Cerebellar cortex (tissue), 1 donor: ENCODE data around the gene ADGRG1.

Source experiments
- DNase-seq: peaks from one replicate; pipeline ENCODE4 v3.0.0-alpha.2; 2015; ENCODE audit warnings: low spot score

ADGRG1 gene

DNA sequence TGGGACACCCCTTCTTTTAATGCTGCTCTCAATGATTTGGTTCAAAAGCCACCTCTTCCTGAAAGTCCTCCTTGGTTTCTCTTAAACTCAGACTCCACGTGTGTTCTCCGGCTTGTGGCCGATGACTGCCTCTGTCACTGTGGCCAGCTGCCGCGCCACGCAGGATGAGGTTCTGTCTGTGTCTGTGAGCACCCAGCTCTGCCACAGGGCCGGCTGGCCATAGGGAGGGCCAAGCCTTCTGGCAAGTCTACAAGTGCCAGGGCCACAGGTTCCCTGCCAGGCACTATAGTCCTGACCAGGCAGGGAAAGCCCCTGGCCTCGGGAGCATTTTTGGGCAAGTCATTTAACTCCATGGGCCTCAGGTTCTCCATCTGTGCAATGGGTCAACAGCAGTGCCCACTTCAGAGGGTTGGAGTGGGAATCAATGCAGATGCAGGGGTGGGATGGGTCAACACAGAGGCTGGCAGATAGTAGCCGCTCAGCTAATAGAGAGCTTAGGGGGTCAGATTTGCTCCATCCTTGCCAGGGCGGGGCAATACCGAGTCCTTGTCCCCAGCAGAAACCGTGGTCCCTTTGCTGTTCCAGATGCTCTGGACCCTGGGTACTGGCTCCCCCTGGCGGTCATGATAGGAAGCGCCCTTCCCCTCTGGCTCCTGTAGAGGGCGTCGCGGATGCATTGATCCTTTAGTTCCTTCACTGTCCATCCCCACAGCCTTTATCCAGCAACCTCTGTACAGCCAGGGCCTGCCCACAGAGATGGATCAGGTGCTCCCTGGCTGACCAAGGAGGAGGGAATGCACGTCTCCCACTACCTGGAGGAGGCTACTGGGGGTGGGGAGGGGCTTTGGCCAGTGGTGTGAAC is 20.4 kb downstream of the ADGRG1 start:
- peak; percentile 69 for DNase-seq

GRCh38 chr16:57649443-57649751 is 21.0 kb downstream of the ADGRG1 start:
- DNase-seq: no peak

GRCh38 chr16:57649846-57650245 is 21.4 kb downstream of the ADGRG1 start:
- no peak for DNase-seq

GRCh38 chr16:57651344-57652333 is 23.2 kb downstream of the ADGRG1 start:
- no peak for DNase-seq

GRCh38 chr16:57652695-57653471 is 24.5 kb downstream of the ADGRG1 start:
- no peak for DNase-seq

GRCh38 chr16:57653936-57654335 is 25.5 kb downstream of the ADGRG1 start:
- DNase-seq: no peak

DNA sequence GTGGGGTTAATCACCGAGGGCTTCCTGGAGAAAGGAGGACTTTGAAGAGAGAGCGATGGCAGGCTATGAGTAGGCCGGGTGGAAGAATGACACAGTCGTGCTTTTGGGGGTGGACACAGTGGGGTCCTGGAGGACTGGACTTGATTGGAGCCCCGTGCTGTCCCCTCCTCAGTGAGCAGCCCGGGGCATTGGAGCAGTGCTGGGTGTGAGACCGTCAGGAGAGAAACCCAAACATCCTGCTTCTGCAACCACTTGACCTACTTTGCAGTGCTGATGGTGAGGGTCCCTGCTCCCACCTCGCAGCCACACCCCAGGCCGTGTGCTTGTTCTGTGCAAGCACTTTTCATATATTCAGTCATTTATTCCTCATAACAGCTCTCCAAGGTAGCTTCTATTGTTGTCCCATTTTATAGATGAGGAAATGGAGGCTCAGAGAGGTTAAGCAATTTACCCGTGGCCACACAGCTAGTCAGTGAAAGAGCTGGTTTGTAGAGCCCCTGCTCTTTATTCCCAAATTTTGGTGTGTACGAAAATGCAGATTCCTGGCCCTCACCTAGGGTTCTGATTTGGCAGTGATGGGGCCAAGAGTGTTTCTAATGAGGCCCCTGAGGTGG is 28.0 kb downstream of the ADGRG1 start:
- DNase-seq: no peak

GRCh38 chr16:57657228-57657627 is 28.8 kb downstream of the ADGRG1 start:
- DNase-seq: no peak

- DNase-seq: no peak
Measured at GRCh38 chr16:57658130-57658877, 29.9 kb downstream of the ADGRG1 start.

GRCh38 chr16:57658878-57659674 is 30.6 kb downstream of the ADGRG1 start:
- DNase-seq: no peak

DNA sequence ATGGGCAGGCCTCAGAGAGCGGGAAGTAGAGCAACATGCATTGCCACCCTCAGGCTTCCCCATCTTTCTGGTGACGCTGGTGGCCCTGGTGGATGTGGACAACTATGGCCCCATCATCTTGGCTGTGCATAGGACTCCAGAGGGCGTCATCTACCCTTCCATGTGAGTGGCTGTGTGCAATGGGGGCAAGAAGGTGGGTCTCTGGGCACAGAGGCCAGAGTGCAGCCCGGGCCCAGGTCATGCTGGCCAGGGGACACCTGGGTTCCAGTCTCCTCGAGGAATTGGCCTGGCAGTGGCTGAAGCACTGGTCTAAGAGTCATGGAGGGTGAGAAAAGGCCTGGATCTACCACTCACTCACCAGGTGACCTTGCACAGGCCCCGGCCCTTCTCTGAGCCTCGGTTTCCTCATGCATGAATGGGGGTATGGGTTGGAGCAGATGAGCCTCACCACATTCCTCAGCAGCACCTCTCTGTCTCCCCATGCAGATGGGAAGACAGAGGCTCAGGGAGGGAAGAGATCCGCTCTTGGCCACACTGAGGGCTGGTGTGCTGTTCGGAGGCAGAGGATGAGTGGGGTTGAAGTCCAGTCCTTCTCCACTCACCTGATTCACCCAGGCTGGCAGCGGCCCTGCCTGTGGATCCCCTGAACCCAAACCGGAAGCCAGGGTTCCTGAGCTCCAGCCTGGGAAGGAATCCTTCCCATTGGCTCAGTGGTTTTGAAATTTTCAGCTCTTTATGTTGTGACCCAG is 32.5 kb downstream of the ADGRG1 start:
- no peak for DNase-seq

DNA sequence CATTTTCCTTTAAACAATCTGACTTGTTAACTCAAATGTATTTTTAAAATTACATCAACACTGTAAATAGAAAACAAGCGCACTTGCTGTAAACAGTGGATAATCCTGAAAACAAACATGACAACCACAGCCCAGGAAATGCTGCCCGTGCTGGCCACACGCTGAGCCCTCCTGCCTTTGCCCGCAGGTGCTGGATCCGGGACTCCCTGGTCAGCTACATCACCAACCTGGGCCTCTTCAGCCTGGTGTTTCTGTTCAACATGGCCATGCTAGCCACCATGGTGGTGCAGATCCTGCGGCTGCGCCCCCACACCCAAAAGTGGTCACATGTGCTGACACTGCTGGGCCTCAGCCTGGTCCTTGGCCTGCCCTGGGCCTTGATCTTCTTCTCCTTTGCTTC is 33.1 kb downstream of the ADGRG1 start:
- DNase-seq: no peak

GRCh38 chr16:57661936-57662906 is 33.8 kb downstream of the ADGRG1 start:
- no peak for DNase-seq

- no peak for DNase-seq
Measured at GRCh38 chr16:57663436-57663835, 35.0 kb downstream of the ADGRG1 start.

- no peak for DNase-seq
Measured at GRCh38 chr16:57663917-57664661, 35.7 kb downstream of the ADGRG1 start.

DNA sequence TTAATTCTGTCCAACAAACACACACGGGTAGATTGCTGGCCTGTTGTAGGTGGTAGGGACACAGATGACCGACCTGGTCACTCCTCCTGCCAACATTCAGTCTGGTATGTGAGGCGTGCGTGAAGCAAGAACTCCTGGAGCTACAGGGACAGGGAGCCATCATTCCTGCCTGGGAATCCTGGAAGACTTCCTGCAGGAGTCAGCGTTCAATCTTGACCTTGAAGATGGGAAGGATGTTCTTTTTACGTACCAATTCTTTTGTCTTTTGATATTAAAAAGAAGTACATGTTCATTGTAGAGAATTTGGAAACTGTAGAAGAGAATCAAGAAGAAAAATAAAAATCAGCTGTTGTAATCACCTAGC is 36.2 kb downstream of the ADGRG1 start:
- DNase-seq: no peak

- DNase-seq: no peak
Measured at GRCh38 chr16:57665541-57665940, 37.1 kb downstream of the ADGRG1 start.
